Nephron progenitor cell (in vitro differentiated cells): ENCODE results near the gene TUBB6.

Experiments used
- DNase-seq: peaks from one replicate; pipeline ENCODE4 v3.0.0; 2021
- H3K27ac Mint-ChIP-seq: 2 replicates; pipeline ENCODE4 v1.8.0; 2021; ENCODE audit warnings: mild to moderate bottlenecking, moderate library complexity, mixed read lengths
- H3K27me3 Mint-ChIP-seq: 2 replicates; pipeline ENCODE4 v1.8.0; 2021; ENCODE audit warnings: mild to moderate bottlenecking, low read depth, mixed read lengths; ENCODE audit not compliant: poor library complexity
- H3K36me3 Mint-ChIP-seq: 2 replicates; pipeline ENCODE4 v1.8.0; 2021; ENCODE audit warnings: low read depth, mixed read lengths
- H3K4me1 Mint-ChIP-seq: 2 replicates; pipeline ENCODE4 v1.8.0; 2021; ENCODE audit warnings: mixed read lengths
- H3K4me3 Mint-ChIP-seq: 2 replicates; pipeline ENCODE4 v1.8.0; 2021; ENCODE audit warnings: mild to moderate bottlenecking, moderate library complexity, mixed read lengths
- H3K9me3 Mint-ChIP-seq: 2 replicates; pipeline ENCODE4 v1.8.0; 2021; ENCODE audit warnings: mild to moderate bottlenecking, moderate library complexity, mixed read lengths
- CTCF ChIP-seq: fragments of 200-600 bp; sonication (generic); IDR thresholded peaks from 2 replicates; pipeline ENCODE4 v1.5.0; 2021; ENCODE audit warnings: antibody characterized with exemption

TUBB6 gene

GRCh38 chr18:12340945-12341660 lies 33.1 kb downstream of the TUBB6 start:
- TF ChIP-seq CTCF, result no peak
- peaks cover 77% of the 10 kb centered on the region for H3K36me3 Mint-ChIP-seq

GRCh38 chr18:12342661-12343060 lies 34.6 kb downstream of the TUBB6 start:
- no peaks in the 10 kb centered on the region for H3K9me3 Mint-ChIP-seq
- no peak overlapping the region for H3K27ac Mint-ChIP-seq
- H3K4me1 Mint-ChIP-seq, result no peaks in the 10 kb centered on the region
- peaks cover 74% of the 10 kb centered on the region for H3K36me3 Mint-ChIP-seq
- no peak overlapping the region for H3K4me3 Mint-ChIP-seq
- no peak for TF ChIP-seq CTCF
- H3K27me3 Mint-ChIP-seq, result no peaks in the 10 kb centered on the region
- no peak for DNase-seq

More at GRCh38 chr18:12340945-12341660, 33.1 kb downstream of the TUBB6 start:
- Mint-ChIP-seq H3K4me1 (peaks cover 14% of the 10 kb centered on the region), H3K27me3 (no peaks in the 10 kb centered on the region), H3K4me3 (no peak overlapping the region), H3K27ac (no peak overlapping the region), H3K9me3 (no peaks in the 10 kb centered on the region)
- no peak for DNase-seq

- no peak for TF ChIP-seq CTCF
- Mint-ChIP-seq H3K27me3 (no peaks in the 10 kb centered on the region), H3K27ac (peak overlapping the region; percentile 28), H3K4me3 (no peak overlapping the region), H3K36me3 (peaks cover 75% of the 10 kb centered on the region), H3K4me1 (no peaks in the 10 kb centered on the region), H3K9me3 (no peaks in the 10 kb centered on the region)
- DNase-seq, result no peak
Measured at GRCh38 chr18:12345491-12346239, 37.6 kb downstream of the TUBB6 start.

- H3K36me3 Mint-ChIP-seq, result peaks cover 75% of the 10 kb centered on the region
- H3K27ac Mint-ChIP-seq, result peak overlapping the region; percentile 28
- no peaks in the 10 kb centered on the region for H3K4me1 Mint-ChIP-seq
- TF ChIP-seq CTCF, result no peak
- DNase-seq, result no peak
- no peaks in the 10 kb centered on the region for H3K27me3 Mint-ChIP-seq
- H3K4me3 Mint-ChIP-seq, result no peak overlapping the region
- no peaks in the 10 kb centered on the region for H3K9me3 Mint-ChIP-seq
Measured at GRCh38 chr18:12346240-12346565, 38.2 kb downstream of the TUBB6 start.

GRCh38 chr18:12347895-12348294 lies 39.9 kb downstream of the TUBB6 start:
- Mint-ChIP-seq H3K9me3 (no peaks in the 10 kb centered on the region), H3K27ac (no peak overlapping the region), H3K36me3 (peaks cover 69% of the 10 kb centered on the region), H3K27me3 (no peaks in the 10 kb centered on the region), H3K4me1 (no peaks in the 10 kb centered on the region), H3K4me3 (no peak overlapping the region)
- no peak for TF ChIP-seq CTCF
- DNase-seq, result no peak
